Mucosa of rectum (tissue), 2 donors: ENCODE data around the gene IRAK1.
A peak's percentile ranks its signal among the peaks of the same experiment; 100 is the strongest.

Experiments
- H3K27ac ChIP-seq, 2 donors: one replicate each; pipeline ENCODE4 v1.7.0; 2013; ENCODE audit warnings: inconsistent platforms in 2 of 2, low read depth in 2 of 2, low read length in 2 of 2
- H3K27me3 ChIP-seq, 2 donors: one replicate each; pipeline ENCODE4 v1.7.0; 2013; ENCODE audit warnings: low read length in 2 of 2; ENCODE audit not compliant: control insufficient read depth in 2 of 2, insufficient read depth in 2 of 2
- H3K36me3 ChIP-seq, 2 donors: one replicate each; pipeline ENCODE4 v1.7.0; 2013; ENCODE audit warnings: low read length in 2 of 2; ENCODE audit not compliant: control insufficient read depth in 2 of 2, insufficient read depth in 2 of 2
- H3K4me1 ChIP-seq, 2 donors: one replicate each; pipeline ENCODE4 v1.7.0; 2013; ENCODE audit warnings: low read length in 2 of 2, mild to moderate bottlenecking in 1 of 2; ENCODE audit not compliant: control insufficient read depth in 2 of 2, insufficient read depth in 2 of 2
- H3K4me3 ChIP-seq, 2 donors: one replicate each; pipeline ENCODE4 v1.7.0; 2013; ENCODE audit warnings: low read length in 2 of 2
- H3K9ac ChIP-seq, 2 donors: one replicate each; pipeline ENCODE4 v1.7.0; 2013; ENCODE audit warnings: low read length in 2 of 2, low read depth in 1 of 2, mild to moderate bottlenecking in 1 of 2
- H3K9me3 ChIP-seq, 2 donors: one replicate each; pipeline ENCODE4 v1.7.0; 2013; ENCODE audit warnings: low read length in 2 of 2; ENCODE audit not compliant: control insufficient read depth in 2 of 2
- donor health status: healthy.
- donor health status: Normal muscosa, but diverticular disease.

The IRAK1 gene

DNA sequence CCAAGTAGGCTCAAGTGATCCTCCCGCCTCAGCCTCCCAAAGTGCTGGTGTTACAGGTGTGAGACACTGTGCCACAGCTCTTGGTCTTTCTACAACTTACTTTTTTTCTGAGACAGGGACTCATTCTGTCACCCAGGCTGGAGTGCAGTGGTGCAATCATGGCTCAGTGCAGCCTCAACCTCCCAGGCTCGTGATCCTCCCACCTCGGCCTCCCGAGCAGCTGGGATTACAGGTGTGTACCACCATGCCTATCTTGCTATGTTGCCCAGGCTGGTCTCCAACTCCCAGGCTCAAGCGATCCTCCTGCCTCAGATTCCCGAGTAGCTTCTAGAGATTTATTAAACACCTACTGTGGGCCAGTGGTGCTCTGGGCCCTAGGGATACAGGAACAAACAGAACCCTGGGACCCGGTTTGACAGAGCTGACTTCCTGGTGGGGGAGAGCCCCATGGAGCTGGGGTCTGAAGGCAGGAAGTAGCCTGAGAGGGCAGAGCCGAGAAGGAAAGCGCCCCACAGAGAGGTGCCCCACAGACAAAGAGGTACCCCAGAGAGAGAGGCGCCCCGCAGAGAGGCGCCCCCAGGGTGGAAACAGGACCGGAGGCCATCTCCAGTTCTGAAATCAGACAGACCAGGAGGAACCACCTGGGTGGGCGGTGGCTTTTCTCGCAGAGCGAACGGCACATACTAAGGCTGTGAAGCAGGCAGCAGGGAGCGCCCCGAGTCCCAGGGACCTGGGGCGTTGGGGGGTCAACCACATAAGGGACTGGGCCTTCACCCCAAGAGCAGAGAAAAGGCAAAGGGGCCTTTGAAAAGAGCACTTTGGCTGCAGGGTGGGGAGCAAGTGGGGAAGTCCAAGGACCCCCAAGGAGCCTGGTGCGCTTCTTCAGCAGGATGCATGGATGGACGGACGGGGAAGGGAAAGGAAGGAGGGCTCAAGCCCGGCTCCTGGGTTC lies 5.0 kb downstream of the IRAK1 start:
- Histone ChIP-seq H3K36me3 (peaks cover 9 to 15% of the 10 kb centered on the region in 2 donors), H3K27me3 (peaks cover 0 to 4% of the 10 kb centered on the region in 2 donors), H3K27ac (no peak overlapping the region), H3K4me1 (peaks cover 0 to 7% of the 10 kb centered on the region in 2 donors), H3K4me3 (no peak overlapping the region), H3K9me3 (no peaks in the 10 kb centered on the region), H3K9ac (no peak overlapping the region)

DNA sequence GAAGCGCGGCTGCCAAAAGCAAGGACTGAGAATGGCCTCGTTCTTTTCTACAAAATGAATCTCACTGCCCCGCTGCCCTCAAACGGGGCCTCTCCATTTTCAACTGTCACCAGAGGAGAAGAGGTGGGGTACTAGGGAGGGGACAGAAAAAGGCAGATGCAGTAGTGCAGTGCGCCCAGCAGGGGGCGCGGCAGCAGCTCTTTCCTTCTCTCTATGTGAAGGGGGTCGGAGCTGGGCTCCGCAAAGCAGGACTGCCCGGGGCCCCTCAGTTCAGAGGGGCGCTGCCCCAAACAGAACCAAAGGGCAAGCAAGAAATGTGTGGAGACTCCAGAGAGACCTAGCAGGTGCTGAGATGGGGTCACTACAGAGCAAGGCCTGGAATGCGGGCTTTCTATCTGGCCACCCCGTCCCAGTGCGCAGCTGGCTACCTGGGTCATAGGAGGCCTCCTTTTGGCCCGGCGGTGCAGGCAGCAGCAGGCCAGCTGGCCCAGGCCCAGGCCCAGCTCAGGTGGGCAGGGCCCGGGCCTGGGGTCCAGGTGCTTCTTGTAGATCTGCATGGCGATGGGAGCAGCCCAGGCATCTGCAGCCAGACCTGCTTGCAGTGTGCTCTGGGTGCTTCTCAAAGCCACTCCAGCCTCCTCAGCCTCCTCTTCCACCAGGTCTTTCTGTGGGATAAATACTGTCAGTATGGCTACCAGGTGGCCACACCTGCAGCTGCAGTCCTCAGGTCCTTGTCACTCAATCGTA lies 5.9 kb downstream of the IRAK1 start:
- Histone ChIP-seq H3K27me3 (peaks cover 0 to 4% of the 10 kb centered on the region in 2 donors), H3K4me1 (peaks cover 0 to 6% of the 10 kb centered on the region in 2 donors), H3K27ac (no peak overlapping the region)

DNA sequence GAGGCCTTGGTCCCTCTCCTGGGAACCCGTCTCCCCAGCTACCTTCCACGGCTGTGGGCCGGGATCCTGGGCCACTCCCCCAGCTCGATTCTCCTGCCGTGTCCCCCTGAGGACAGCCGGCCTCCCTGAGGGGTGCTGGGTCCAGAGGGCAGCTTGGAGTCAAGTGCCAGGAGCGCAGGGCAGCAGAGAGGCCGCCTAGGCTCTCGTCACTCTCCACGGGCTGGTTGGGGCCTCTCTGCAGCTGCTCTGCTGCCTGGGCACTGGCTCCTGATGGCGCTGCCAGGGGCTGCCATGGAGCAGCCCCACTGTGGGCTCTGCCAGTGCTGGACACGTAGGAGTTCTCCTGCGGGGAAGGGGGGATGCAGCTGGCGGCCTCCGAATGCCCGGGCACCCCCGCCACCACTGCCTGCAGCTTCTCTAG lies 6.7 kb downstream of the IRAK1 start:
- no peak overlapping the region for H3K4me3 ChIP-seq
- H3K36me3 ChIP-seq, result peaks cover 9 to 15% of the 10 kb centered on the region in 2 donors
- H3K27ac ChIP-seq, result no peak overlapping the region
- H3K4me1 ChIP-seq, result peaks cover 0 to 2% of the 10 kb centered on the region in 2 donors
- no peak overlapping the region for H3K9ac ChIP-seq
- H3K27me3 ChIP-seq, result peaks cover 0 to 4% of the 10 kb centered on the region in 2 donors
- no peaks in the 10 kb centered on the region for H3K9me3 ChIP-seq

More for the DNA sequence above, 5.9 kb downstream of the IRAK1 start:
- H3K9ac ChIP-seq, result no peak overlapping the region
- no peaks in the 10 kb centered on the region for H3K9me3 ChIP-seq
- H3K4me3 ChIP-seq, result no peak overlapping the region
- peaks cover 9 to 15% of the 10 kb centered on the region in 2 donors for H3K36me3 ChIP-seq

DNA sequence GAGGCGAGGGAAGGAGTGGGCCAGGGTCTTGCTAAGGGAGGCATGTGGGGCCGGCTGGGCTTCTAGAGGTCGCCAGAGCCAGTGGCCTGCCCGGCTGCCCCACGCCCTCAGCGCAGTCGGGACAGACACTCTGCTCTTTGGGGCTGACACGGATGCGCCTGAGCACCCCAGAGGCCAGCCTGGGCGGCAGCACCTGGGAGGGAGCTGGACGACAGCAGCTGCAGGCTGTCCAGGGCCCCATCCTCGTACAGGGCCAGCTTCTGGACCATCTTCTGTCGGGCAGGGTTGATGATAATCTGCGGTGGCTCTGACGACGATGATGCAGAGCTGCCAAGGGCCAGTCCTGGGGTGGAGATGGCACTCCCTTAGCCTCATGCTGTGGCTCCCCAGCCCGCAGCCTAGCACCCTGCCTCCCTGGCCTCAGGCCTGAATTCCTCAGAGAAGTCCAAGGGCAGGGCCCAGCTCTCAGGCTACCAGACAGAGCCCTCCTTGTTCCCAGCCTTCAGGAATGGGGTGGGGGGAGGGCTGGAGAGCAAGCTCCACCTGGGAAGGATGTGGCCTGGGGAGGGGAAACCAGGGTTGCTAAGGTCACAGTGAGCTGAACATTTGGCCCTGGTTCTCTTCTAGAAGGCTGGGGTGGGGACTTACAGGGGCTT lies 7.2 kb downstream of the IRAK1 start:
- Histone ChIP-seq H3K27me3 (peaks cover 0 to 7% of the 10 kb centered on the region in 2 donors), H3K27ac (no peak overlapping the region), H3K36me3 (peaks cover 9 to 15% of the 10 kb centered on the region in 2 donors), H3K4me1 (no peaks in the 10 kb centered on the region), H3K4me3 (no peak overlapping the region), H3K9me3 (no peaks in the 10 kb centered on the region), H3K9ac (no peak overlapping the region)

DNA sequence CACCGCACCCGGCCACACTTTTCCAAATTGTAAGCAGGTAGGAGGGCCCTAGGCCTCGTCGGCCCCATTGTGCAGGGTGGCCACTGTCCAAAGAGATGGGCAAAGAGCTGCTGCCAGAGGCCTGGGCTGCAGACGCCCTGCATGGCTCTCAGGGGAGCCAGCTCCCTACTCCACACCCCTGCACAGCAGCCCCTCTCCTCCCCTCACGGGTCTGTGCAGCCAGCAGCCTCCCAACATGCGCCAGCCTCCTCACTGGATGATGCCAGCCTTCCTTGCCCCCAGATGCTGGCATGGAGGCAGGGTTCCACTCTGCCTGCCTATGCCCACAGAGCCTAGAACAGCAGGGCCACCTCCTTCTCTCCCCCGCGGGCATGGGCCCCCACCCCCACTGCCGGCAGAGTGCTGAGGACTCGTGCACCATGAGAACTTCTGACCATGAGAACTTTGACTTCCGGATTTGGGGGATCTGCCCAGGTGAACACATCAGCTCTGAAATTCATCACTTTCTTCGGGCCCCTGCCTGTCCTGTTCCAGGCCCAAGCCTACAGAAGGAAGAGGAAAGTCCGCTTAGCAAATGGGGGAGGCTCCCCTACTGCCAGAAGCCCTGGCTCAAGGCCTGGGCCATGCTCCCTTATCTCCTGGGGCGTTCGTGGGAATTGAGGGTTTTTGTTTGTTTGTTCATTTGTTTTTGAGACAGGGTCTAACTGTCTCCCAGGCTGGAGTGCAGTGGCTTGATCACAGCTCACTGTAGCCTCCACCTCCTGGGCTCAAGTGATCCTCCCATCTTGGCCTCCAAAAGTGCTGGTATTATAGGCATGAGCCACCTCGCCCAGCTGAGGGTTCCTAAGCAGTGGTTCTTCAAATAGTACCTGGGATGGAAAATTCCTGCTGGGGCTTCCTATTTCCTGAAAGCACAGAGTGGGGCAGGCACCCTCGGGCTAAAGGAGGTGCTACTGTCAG lies 8.0 kb downstream of the IRAK1 start:
- no peaks in the 10 kb centered on the region for H3K4me1 ChIP-seq
- no peak overlapping the region for H3K27ac ChIP-seq
- peaks cover 0 to 7% of the 10 kb centered on the region in 2 donors for H3K27me3 ChIP-seq
- no peaks in the 10 kb centered on the region for H3K9me3 ChIP-seq
- no peak overlapping the region for H3K9ac ChIP-seq
- H3K36me3 ChIP-seq, result peaks cover 4 to 15% of the 10 kb centered on the region in 2 donors
- H3K4me3 ChIP-seq, result no peak overlapping the region

DNA sequence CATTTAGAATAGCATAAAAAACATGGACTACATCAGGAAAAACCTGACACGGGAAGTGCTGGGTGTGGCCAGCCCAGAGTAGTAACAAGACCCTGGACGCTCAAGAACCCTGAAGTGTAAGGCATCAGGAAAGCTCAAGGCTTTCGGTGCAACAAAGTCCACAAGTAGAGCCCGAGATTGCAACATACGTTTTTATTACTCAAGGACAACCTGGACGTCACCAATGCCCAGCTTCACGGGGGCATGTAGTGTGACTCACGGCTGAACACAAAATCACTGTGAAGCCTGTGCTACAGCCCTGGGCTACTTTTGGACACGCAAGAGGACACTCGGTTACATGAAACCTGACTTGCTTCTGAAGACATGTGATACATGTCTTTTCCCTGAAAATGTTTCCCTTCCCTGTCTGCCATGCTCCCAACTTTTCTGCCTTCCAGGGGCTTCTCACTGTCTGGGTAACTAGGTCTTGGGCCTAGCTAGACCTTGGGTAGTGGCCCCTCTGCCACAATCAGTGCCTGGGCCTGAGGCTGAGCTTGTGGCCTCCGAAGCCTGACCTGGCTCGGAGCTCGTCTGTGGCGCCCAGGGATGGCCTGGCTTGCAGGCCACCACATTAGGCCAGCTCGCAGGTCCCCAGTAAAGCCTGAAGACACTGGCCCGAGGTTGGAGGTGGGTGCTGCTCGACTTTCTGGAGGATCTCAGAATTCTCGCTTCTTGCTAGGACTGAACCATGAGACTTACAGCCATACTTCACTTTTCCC lies 9.2 kb downstream of the IRAK1 start:
- Histone ChIP-seq H3K36me3 (peaks cover 4 to 6% of the 10 kb centered on the region in 2 donors), H3K4me1 (no peaks in the 10 kb centered on the region), H3K9ac (no peak overlapping the region), H3K4me3 (no peak overlapping the region), H3K27ac (no peak overlapping the region), H3K9me3 (no peaks in the 10 kb centered on the region), H3K27me3 (peaks cover 0 to 7% of the 10 kb centered on the region in 2 donors)

DNA sequence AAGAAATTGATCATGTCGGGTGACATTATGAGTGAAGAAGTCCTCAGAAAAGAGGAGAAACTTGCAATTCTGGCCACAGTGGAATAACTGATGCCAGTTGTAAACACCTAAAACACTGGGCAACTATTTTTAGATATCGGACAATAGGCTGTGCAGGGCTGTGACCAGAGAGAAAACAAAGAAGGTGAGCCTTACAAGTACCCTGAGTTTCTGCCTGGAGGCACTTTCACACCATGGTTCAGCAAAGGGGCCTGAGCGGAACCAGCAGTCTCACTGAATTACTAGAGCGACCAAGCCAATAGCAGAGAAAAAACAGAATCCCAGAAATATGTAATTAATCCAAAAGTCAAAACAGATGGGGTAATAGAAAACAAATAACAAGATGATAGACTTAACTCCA lies 11.2 kb downstream of the IRAK1 start:
- no peak overlapping the region for H3K27ac ChIP-seq
- no peak overlapping the region for H3K9ac ChIP-seq
- no peak overlapping the region for H3K4me3 ChIP-seq
- H3K9me3 ChIP-seq, result no peaks in the 10 kb centered on the region
- no peaks in the 10 kb centered on the region for H3K4me1 ChIP-seq
- peaks cover 4 to 6% of the 10 kb centered on the region in 2 donors for H3K36me3 ChIP-seq
- H3K27me3 ChIP-seq, result peaks cover 0 to 7% of the 10 kb centered on the region in 2 donors

DNA sequence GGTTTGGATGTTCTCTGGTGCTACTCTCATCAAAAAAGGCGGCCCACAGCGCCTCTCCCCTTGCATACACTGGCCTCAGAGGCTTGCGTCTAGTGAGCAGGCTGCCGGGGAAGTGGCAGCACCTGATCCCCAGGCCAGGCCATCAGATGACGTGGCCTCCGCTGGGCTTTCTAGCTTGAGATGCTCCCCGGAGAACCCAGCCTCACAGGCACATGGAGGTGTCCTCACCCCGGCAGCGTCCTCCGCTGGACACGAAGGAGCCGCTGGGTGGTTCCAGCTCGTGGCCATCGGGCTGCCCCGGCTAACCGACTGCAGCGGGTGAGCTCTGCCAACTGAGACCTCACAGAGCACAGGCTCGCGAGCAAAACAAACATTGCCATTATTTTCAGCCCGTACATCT lies 12.8 kb downstream of the IRAK1 start:
- Histone ChIP-seq H3K9ac (no peak overlapping the region), H3K9me3 (no peaks in the 10 kb centered on the region), H3K4me1 (no peaks in the 10 kb centered on the region), H3K4me3 (no peak overlapping the region), H3K36me3 (peaks cover 1 to 4% of the 10 kb centered on the region in 2 donors), H3K27ac (peak overlapping the region in 1 of 2 donors; percentile 1), H3K27me3 (peaks cover 0 to 7% of the 10 kb centered on the region in 2 donors)
